Muscle of back (tissue), 11 donors: Measurements from ENCODE around the gene ARAP1. TPM values are rescaled to one million over a fixed set of nuclear protein-coding genes. Genes with fewer than 3 reads are reported as not detected.

ENCODE experiments used
- DNase-seq, 3 donors: peaks; one replicate each; pipeline versions ENCODE4 v3.0.0 to v3.0.0-alpha.2; 2013
- polyA plus RNA-seq, 10 donors: library from polyadenylated mRNA; unstranded; fragments of 120-200 nt; gene quantifications; one replicate each; pipeline ENCODE4 v1.2.1, GENCODE V29; 2013; ENCODE audit not compliant: insufficient read length in 10 of 10

The ARAP1 gene
- polyA plus RNA-seq, 10 donors, result 48.1 to 73.3 (median 57.5) TPM

DNA sequence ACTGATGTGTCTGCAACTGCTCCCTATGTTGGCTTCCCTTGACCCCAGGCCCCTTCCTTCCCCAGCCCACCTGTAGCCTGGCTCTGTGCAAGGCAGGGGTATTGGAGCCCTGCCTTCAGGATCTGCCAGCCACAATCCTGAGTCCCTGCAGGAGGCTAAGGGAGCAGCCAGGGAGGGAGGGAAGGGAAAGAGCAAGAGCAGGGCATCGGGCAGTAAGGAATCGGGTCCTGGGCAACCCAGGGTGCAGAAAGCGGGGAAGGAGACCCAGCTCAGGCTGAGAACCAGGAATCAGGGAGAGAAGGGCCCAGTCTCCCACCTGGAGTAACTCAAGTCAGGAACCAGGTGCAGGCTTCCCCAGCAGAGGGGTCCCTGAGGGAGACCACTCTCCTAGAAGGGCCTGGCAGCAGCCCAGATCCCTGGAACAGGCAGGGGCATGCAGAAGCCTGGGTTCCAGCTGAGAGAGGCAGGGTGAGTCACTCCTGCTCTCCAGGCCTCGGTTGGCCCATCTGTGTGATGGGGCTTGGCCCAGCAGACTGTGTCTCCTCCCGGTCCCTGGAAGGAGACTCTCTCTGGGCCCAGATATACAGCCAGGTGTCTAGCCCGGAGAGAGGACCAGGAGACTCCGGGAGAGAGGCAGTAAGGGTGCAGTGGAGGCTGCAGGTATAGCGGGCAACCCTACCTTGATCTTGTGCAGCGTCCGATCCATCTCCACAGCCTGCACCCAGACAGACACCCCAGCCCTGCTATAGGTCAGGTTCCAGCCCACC is 28.3 kb upstream of the ARAP1 start:
- no peak for DNase-seq

DNA sequence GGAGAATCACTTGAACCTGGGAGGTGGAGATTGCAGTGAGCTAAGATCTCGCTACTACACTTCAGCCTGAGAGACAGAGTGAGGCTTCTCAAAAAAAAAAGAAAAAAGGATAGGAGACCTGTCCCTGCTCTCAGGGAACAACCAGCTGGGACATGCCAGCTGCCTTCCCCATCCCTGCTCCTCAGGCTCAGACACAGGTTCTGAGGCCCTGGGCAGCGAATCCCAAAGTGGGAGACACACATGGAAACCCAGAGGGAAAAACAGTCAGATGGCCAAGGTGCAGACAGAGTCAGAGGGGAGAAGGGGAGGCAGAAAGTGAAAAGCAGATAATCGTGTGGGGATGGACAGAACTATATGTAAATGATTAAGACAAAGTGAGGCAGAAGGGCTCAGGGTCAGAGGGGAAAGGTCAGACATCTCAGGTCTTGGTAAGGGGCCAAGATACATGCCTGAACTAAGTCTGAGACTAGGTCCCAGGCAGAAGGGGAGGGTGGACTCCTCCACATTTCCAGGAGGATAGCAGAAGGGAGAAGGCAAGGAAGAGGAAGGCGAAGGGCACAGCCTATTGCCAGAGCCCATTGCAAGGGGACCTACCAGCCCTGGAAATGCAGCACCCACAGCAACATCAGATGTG is 27.4 kb upstream of the ARAP1 start:
- no peak for DNase-seq

DNA sequence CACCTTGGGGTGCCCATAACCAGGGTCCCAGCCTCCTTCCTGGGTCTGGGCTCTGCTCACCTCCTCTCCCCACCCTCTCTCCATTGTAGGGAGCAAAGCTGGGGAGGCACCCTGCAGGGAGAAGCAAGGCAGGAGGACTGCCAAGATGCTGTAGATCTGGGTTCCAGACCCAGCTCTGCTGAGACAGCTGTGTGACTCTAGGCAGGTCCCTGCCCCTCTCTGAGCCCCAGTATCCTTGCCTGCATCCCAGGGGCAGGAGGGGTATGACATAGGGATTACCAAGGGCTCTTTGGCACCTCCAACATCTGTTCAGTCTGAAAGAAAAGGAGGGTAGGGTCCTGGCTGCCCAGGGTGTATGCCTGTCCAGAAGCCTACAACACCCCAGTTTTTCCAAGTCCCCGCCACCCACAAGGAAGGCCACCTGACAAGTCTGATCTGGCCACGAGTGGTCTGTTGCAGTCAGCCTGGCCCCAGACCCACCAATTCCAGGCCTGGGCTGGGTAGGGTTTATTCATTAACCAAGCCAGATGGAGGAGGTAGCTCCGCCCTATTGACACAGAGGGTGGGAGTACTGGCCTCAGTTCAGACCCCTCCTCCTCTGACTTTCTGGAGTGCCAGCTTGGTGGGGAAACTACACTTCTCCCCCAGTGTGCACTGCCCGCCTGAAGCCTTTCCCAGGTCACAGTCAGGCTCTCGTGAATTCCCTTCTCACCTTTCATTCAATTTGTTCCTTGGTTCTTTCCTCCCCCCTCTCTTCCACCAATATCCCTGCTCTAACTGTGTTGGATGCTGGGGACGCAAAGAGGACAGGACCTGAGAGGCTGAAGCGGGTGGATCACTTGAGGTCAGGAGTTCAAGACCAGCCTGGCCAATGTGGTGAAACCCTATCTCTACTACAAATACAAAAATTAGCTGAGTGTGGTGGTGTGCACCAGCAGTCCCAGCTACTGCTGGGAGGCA is 26.6 kb upstream of the ARAP1 start:
- no peak for DNase-seq

DNA sequence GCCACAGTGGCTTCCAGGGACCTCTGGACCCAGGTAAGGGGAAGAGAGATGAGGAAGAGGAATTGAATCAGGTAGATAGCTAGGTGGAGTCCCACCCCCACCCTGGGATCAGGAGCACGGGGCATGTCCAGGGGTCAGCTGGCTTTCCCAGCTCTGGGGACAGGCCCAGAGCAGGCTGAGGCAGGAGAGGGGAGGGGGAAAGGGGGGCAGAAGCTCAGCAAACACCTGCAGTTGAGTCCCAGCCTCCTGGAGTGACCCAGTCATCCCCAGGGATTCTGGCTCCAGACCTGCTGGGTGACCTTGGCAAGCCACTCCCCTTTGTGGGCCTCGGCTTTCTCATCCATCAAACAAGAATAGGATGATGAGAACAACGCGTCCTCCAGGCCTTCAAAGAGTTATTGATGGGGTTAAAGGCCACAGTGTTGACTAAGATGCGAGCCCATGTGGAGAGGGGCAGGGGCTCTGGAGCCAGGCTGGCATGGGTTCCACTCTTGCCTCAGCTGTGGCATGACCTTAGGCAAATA is 25.6 kb upstream of the ARAP1 start:
- no peak for DNase-seq

DNA sequence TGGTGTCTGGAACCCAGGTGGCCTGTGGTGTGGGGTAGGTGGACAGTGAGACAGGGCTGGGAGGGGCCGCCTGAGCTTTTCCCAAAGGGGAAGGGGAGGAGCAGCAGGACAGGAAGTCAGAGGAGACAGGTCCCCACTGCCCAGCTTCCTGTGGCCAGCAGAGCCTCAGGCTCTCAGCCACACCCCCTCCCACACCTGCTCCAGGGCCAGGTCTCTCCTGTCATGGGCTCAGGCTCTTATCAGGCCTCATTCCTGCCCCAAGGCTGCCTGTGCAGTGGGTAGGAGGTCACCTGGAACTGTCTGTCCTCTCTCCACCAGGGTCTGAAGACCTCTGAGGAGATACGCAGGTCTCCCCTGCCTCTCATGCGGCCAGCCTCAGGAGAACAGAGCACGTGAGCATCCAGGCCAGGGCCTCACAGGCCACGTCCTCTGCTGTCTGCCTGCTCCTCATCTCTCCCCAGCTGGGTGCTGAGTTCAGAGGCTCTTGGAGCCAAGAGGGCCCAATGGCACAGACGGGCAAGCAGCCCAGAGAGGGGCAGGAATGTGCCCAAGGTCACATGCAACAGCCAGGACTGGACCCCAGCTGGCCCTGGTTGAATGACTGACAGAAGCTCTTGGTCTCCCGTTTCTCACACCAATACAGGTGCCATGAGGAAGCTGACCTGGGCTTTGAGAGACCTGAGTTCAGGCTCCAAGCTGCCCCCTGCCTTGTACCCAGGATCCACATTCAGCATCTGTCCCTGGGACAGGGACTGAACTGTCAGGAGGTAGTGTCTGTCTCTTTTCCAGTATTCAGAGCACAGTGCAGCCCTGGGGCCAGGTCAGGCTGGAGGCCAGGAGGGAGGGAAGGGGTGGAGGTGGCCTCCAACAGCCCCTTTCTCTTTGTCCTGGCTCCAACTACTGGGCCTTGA is 24.9 kb upstream of the ARAP1 start:
- no peak for DNase-seq

- DNase-seq, result no peak
These were observed 24.1 kb upstream of the ARAP1 start for GRCh38 chr11:72776117-72776843.

GRCh38 chr11:72775288-72776110 is 23.3 kb upstream of the ARAP1 start:
- no peak for DNase-seq

- no peak for DNase-seq
These were observed 22.3 kb upstream of the ARAP1 start for GRCh38 chr11:72774499-72774898.

DNA sequence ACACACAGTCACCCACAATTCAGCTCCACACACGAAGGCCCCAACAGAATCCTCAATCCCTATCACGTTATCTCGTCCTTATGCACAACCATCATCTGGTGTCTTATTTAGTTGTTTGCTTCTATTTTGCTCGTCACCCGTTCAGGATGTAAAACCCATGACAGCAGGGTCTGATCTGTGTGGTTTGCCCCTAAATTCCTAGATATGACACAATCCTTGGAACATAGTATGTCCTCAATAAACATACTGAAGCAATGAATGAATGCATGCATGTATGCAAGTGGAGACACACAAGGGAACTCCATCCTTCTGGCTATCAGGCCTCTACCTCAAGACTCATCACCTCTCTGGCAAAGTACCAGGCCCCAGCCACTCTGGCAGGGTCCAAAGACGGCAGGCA is 21.5 kb upstream of the ARAP1 start:
- no peak for DNase-seq

GRCh38 chr11:72773291-72773690 is 21.1 kb upstream of the ARAP1 start:
- peak; percentile 84 to 92 (median 89) for DNase-seq

DNA sequence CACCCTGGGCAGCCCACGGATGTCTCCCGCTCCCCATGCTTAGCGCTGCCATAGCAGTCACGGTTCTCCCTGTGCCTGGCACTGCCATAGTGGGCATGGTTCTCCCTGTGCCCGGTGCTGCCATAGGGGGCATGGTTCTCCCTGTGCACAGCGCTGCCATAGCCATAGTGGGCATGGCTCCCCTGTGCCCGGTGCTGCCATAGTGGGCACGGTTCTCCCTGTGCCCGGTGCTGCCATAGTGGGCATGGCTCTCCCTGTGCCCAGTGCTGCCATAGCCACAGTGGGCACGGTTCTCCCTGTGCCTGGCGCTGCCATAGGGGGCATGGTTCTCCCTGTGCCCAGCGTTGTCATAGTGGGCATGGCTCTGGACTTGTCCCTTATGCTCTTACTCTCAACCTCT is 19.9 kb upstream of the ARAP1 start:
- DNase-seq, result no peak

DNA sequence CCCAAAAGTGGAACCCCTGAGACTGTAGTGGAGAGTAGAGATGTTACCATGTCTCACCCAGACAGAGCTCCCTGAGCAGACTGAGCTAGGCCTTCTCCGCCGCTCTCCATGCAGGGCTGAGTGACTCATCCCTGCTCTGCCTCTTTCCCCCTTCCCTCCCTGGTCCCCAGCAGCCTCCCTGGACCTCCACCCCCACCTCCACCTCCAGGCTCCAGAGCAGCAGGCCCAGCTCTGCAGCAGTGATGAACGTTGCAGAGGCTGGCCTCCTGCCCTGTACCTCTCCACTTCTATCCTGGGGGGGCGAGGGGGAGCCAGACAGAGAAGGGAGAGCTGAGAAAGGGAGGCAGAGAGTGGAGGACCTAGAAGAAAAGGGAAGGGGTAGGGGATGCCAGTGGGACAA is 19.3 kb upstream of the ARAP1 start:
- DNase-seq, result no peak

DNA sequence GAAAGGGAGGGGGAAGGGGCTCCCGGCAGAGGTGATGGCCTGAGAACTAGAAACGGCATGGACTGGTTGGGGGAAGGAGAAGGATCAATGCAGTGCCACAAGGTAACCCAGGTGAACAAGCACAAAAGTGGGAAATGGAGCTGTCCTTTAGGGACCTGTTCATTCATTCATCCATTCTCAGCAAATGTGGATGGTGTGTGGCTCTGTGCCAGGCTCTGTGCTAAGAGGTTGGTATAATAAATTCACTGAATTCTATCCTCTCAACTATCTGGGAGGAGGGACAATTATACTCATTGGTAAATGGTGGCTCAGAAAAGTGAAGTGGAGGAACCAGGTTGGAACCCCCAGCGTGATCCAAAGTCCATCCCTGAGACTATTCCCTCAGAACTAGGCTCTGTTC is 18.6 kb upstream of the ARAP1 start:
- no peak for DNase-seq

GRCh38 chr11:72769680-72770079 is 17.5 kb upstream of the ARAP1 start:
- no peak for DNase-seq

GRCh38 chr11:72768581-72768980 is 16.4 kb upstream of the ARAP1 start:
- no peak for DNase-seq

- no peak for DNase-seq
These were observed 15.2 kb upstream of the ARAP1 start for GRCh38 chr11:72767203-72768062.

DNA sequence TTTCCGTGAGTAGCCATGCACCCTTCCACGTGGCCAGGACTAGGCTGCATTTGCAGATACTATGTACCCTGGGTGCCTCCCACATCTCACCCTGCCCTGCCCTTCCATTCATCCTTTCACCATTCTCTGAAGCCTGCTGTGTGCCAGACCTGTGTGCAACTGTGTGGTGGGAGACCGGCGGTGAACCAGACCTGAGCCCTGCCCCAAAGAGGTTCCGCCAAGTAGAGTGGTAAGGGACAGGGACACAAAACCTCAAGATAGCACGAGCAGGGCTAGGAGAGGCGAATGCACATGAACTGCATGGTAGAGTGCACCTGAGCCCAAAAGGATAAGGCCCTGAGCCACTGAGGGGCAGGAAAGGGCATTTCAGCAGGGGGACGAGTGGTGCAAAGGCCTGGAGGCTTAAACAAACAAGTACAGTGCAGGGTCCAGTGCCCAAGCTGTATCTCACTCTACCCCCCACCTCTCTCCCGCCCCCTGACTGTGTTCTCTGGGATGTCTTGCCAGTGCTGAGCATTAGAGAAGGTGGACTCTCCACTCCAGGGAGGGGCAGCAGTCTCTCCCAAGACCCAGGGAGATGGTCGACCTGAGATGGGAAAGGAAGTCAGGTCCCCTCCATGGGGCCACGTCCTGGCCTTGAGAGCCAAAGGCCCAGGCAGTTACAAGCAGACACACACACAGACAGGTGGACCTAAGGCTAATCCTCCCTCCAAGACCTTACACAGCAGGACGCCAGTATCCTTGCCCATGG is 14.1 kb upstream of the ARAP1 start:
- no peak for DNase-seq

GRCh38 chr11:72764503-72764902 is 12.3 kb upstream of the ARAP1 start:
- no peak for DNase-seq
